Hepatocyte (in vitro differentiated cells): ENCODE data around the gene KRT6A. TPM values are rescaled to one million over a fixed set of nuclear protein-coding genes. Genes with fewer than 3 reads are reported as not detected.

Experiments used
- DNase-seq: peaks from one replicate; pipeline ENCODE4 v3.0.0-alpha.2; 2016; ENCODE audit warnings: low spot score
- H2AFZ ChIP-seq: fragments of 200-600 bp; sonication (generic); 2 replicates; pipeline ENCODE4 v1.6.0; 2016; ENCODE audit warnings: antibody characterized with exemption, mild to moderate bottlenecking
- H3K27ac ChIP-seq: fragments of 200-600 bp; sonication (generic); 2 replicates; pipeline ENCODE4 v1.5.1; 2016; ENCODE audit warnings: mild to moderate bottlenecking
- H3K27me3 ChIP-seq: fragments of 200-600 bp; sonication (generic); 2 replicates; pipeline ENCODE4 v1.6.1; 2016
- H3K36me3 ChIP-seq: fragments of 200-600 bp; sonication (generic); replicated peaks from 2 replicates; pipeline ENCODE4 v1.5.1; 2016; ENCODE audit warnings: low read depth; ENCODE audit not compliant: insufficient read depth
- H3K4me1 ChIP-seq: fragments of 200-600 bp; sonication (generic); 2 replicates; pipeline ENCODE4 v1.5.1; 2016; ENCODE audit warnings: mild to moderate bottlenecking, moderate library complexity; ENCODE audit not compliant: insufficient read depth
- H3K4me2 ChIP-seq: fragments of 200-600 bp; sonication (generic); 2 replicates; pipeline ENCODE4 v1.6.0; 2016
- H3K4me3 ChIP-seq: fragments of 200-600 bp; sonication (generic); 2 replicates; pipeline ENCODE4 v1.5.1; 2016; ENCODE audit warnings: mild to moderate bottlenecking
- H3K79me2 ChIP-seq: fragments of 200-600 bp; sonication (generic); 2 replicates; pipeline ENCODE4 v1.6.0; 2017; ENCODE audit warnings: mild to moderate bottlenecking
- H3K9me2 ChIP-seq: fragments of 200-600 bp; sonication (generic); replicated peaks from 2 replicates; pipeline ENCODE4 v1.6.0; 2017; ENCODE audit warnings: mild to moderate bottlenecking; ENCODE audit not compliant: insufficient read depth
- H3K9me3 ChIP-seq: fragments of 200-600 bp; sonication (generic); 2 replicates; pipeline ENCODE4 v1.5.1; 2016; ENCODE audit warnings: low read depth, mild to moderate bottlenecking
- H4K20me1 ChIP-seq: fragments of 200-600 bp; sonication (generic); 2 replicates; pipeline ENCODE4 v1.6.0; 2016; ENCODE audit warnings: mild to moderate bottlenecking; ENCODE audit not compliant: insufficient read depth, poor library complexity, severe bottlenecking
- EZH2 ChIP-seq: fragments of 200-600 bp; sonication (generic); IDR thresholded peaks from 2 replicates; pipeline ENCODE4 v1.6.1; 2016; ENCODE audit warnings: antibody characterized with exemption, mild to moderate bottlenecking, borderline replicate concordance
- EZH2phosphoT487 ChIP-seq: fragments of 200-600 bp; sonication (generic); IDR thresholded peaks from one replicate; pipeline ENCODE4 v1.6.1; 2018; ENCODE audit warnings: antibody characterized with exemption, mild to moderate bottlenecking, low read depth, moderate library complexity; ENCODE audit not compliant: unreplicated experiment, severe bottlenecking
- WGBS: methylation state at CpG from one replicate; pipeline ENCODE4 v1.1.6; 2016; ENCODE audit warnings: low lambda C conversion rate; ENCODE audit errors: missing lambda C conversion rate; 5-methylcytosine and 5-hydroxymethylcytosine counted together
- polyA plus RNA-seq: library from polyadenylated mRNA; unstranded; fragments of >200 nt; fragmentation: Nextera tagmentation; extraction: Ambion mirVana; gene quantifications from 2 replicates; pipeline ENCODE4 v1.2.1, GENCODE V29; 2016
- total RNA-seq: library from RNA; depleted of rRNA; stranded (reverse); fragments of >200 nt; gene quantifications from 2 replicates; pipeline ENCODE4 v1.2.3, GENCODE V29; 2014
- TF ChIP-seq, protein P1 (sequence below): fragments of 200-600 bp; sonication (generic); IDR thresholded peaks from 2 replicates; pipeline ENCODE4 v1.5.1; 2016; ENCODE audit warnings: antibody characterized with exemption, mild to moderate bottlenecking; ENCODE audit not compliant: poor library complexity

KRT6A gene
- total and polyA plus RNA-seq, 2 experiments from 2014 or later = 0.54 to 6.8 TPM

DNA sequence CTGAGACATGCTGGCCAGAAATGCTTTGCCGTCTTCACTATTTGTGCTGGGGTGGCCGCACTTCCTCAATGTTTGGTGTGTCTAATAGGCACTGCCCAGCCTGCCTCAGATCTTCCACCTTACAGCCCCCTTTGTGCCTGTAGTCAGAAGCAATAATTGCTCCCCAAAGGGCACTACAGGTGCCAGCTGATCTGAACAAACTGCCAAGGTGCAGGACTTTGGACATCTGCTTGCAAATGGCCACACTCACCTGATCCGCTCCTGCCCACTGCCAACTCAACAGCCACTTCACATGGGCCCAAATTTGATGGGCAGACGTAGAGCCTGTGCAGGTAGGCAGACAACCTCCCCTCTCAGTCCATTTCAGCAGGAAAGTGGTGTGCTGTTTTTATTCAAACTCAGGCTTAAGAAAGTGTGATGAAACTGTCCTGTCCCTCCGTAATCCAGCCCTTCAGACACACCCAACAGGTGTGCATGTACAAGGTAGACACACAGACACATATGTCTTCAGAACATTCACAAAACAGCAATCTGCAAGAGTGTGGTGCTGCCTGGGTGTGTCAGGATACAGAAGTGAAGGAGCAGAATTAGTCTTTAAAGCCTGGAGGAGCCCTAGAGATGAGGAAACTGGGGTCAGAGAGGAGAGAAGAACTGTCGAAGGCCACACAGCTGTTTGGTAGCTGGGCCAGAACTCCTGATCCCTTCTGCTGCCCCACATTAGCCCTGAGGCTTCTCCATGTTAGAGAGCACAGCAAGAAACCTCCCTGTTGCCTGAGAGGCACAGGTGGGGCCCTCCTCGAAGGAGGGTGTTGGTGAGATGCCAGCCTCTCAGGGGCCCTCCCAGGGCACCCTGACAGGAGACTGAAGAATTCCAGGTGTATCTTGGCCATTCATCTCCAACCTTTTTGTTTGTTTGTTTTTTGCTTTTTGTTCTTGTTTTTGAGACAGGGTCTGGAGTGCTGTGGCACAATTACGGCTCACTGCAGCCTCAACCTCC is 54.5 kb downstream of the KRT6A start:
- no peak for DNase-seq
- 93% methylated on average over 8 of the region's 8 CpGs for WGBS
- Histone ChIP-seq H3K79me2 (no peaks in the 10 kb centered on the region), H3K9me3 (no peaks in the 10 kb centered on the region), H3K36me3 (no peaks in the 10 kb centered on the region), H3K27me3 (no peaks in the 10 kb centered on the region), H3K4me3 (no peak overlapping the region), H4K20me1 (no peaks in the 10 kb centered on the region), H3K9me2 (no peaks in the 10 kb centered on the region), H3K4me2 (no peak overlapping the region), H2AFZ (no peak overlapping the region), H3K4me1 (peaks cover 24% of the 10 kb centered on the region), H3K27ac (no peak overlapping the region)
- TF ChIP-seq, protein P1, sequence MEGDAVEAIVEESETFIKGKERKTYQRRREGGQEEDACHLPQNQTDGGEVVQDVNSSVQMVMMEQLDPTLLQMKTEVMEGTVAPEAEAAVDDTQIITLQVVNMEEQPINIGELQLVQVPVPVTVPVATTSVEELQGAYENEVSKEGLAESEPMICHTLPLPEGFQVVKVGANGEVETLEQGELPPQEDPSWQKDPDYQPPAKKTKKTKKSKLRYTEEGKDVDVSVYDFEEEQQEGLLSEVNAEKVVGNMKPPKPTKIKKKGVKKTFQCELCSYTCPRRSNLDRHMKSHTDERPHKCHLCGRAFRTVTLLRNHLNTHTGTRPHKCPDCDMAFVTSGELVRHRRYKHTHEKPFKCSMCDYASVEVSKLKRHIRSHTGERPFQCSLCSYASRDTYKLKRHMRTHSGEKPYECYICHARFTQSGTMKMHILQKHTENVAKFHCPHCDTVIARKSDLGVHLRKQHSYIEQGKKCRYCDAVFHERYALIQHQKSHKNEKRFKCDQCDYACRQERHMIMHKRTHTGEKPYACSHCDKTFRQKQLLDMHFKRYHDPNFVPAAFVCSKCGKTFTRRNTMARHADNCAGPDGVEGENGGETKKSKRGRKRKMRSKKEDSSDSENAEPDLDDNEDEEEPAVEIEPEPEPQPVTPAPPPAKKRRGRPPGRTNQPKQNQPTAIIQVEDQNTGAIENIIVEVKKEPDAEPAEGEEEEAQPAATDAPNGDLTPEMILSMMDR = no peak
- TF ChIP-seq EZH2 = no peak
- no peak for TF ChIP-seq EZH2phosphoT487

GRCh38 chr12:52437508-52437907 is 55.5 kb downstream of the KRT6A start:
- WGBS = 92% methylated on average over 9 of the region's 9 CpGs

More at GRCh38 chr12:52437508-52437907, 55.5 kb downstream of the KRT6A start:
- H3K4me1 ChIP-seq = peaks cover 17% of the 10 kb centered on the region
- H3K4me3 ChIP-seq = no peak overlapping the region
- no peaks in the 10 kb centered on the region for H4K20me1 ChIP-seq
- TF ChIP-seq EZH2 (no peak), EZH2phosphoT487 (no peak)
- TF ChIP-seq, protein P1 = no peak
- no peak overlapping the region for H3K4me2 ChIP-seq
- H2AFZ ChIP-seq = no peak overlapping the region
- H3K27ac ChIP-seq = no peak overlapping the region
- no peak for DNase-seq
- H3K79me2 ChIP-seq = no peaks in the 10 kb centered on the region
- H3K36me3 ChIP-seq = no peaks in the 10 kb centered on the region
- no peaks in the 10 kb centered on the region for H3K9me3 ChIP-seq
- no peaks in the 10 kb centered on the region for H3K9me2 ChIP-seq
- H3K27me3 ChIP-seq = no peaks in the 10 kb centered on the region

Other genes starting within 250 kb of the KRT6A start
- not detected in 2 replicates for gene KRT86, start 218.6 kb downstream of the KRT6A start, total RNA-seq
- gene KRT86, start 218.6 kb downstream of the KRT6A start, polyA plus RNA-seq = 0.40 TPM in 1 of 2 replicates, not detected in the other
- gene KRT81, start 201.7 kb downstream of the KRT6A start, total RNA-seq = not detected in 2 replicates
- not detected in 2 replicates for gene KRT81, start 201.7 kb downstream of the KRT6A start, polyA plus RNA-seq
- not detected in 2 replicates for gene KRT83, start 171.9 kb downstream of the KRT6A start, total RNA-seq
- not detected in 2 replicates for gene KRT83, start 171.9 kb downstream of the KRT6A start, polyA plus RNA-seq
- gene KRT85, start 125.8 kb downstream of the KRT6A start, total RNA-seq = not detected in 2 replicates
- not detected in 2 replicates for gene KRT85, start 125.8 kb downstream of the KRT6A start, polyA plus RNA-seq
- not detected in 2 replicates for gene KRT84, start 107.6 kb downstream of the KRT6A start, total RNA-seq
- gene KRT84, start 107.6 kb downstream of the KRT6A start, polyA plus RNA-seq = not detected in 2 replicates
- not detected in 2 replicates for gene KRT82, start 86.9 kb downstream of the KRT6A start, total RNA-seq
- gene KRT82, start 86.9 kb downstream of the KRT6A start, polyA plus RNA-seq = not detected in 2 replicates
- not detected in 2 replicates for gene KRT75, start 58.9 kb downstream of the KRT6A start, total RNA-seq
- not detected in 2 replicates for gene KRT75, start 58.9 kb downstream of the KRT6A start, polyA plus RNA-seq
- gene KRT6B, start 41.1 kb downstream of the KRT6A start, total RNA-seq = 0.08 TPM in 1 of 2 replicates, not detected in the other
- gene KRT6B, start 41.1 kb downstream of the KRT6A start, polyA plus RNA-seq = 0.10 and 0.42 TPM in 2 replicates
- 0.07 and 0.32 TPM in 2 replicates for gene KRT6C, start 19.5 kb downstream of the KRT6A start, total RNA-seq
- gene KRT6C, start 19.5 kb downstream of the KRT6A start, polyA plus RNA-seq = 0.18 and 1.3 TPM in 2 replicates
- gene KRT5, start 27.1 kb upstream of the KRT6A start, total RNA-seq = 13.0 and 15.8 TPM in 2 replicates
- 7.4 and 11.3 TPM in 2 replicates for gene KRT5, start 27.1 kb upstream of the KRT6A start, polyA plus RNA-seq
- gene KRT71, start 59.9 kb upstream of the KRT6A start, total RNA-seq = not detected in 2 replicates
- not detected in 2 replicates for gene KRT71, start 59.9 kb upstream of the KRT6A start, polyA plus RNA-seq
- gene KRT74, start 80.6 kb upstream of the KRT6A start, total RNA-seq = not detected in 2 replicates
- not detected in 2 replicates for gene KRT74, start 80.6 kb upstream of the KRT6A start, polyA plus RNA-seq
- gene KRT72, start 108.2 kb upstream of the KRT6A start, total RNA-seq = not detected in 2 replicates
- not detected in 2 replicates for gene KRT72, start 108.2 kb upstream of the KRT6A start, polyA plus RNA-seq
- gene KRT73, start 125.3 kb upstream of the KRT6A start, total RNA-seq = not detected in 2 replicates
- gene KRT73, start 125.3 kb upstream of the KRT6A start, polyA plus RNA-seq = not detected in 2 replicates
- gene KRT2, start 159.0 kb upstream of the KRT6A start, total RNA-seq = not detected in 2 replicates
- gene KRT2, start 159.0 kb upstream of the KRT6A start, polyA plus RNA-seq = not detected in 2 replicates
- 0.13 TPM in 1 of 2 replicates, not detected in the other for gene KRT1, start 187.2 kb upstream of the KRT6A start, total RNA-seq
- gene KRT1, start 187.2 kb upstream of the KRT6A start, polyA plus RNA-seq = not detected in 2 replicates
- gene KRT77, start 210.3 kb upstream of the KRT6A start, total RNA-seq = not detected in 2 replicates
- gene KRT77, start 210.3 kb upstream of the KRT6A start, polyA plus RNA-seq = not detected in 2 replicates